ENCODE results near the gene STX1B. TPM values are rescaled to one million over a fixed set of nuclear protein-coding genes. Genes with fewer than 3 reads are reported as not detected.

Gene STX1B
- total RNA-seq, 3 donors from 2014 or later = 1.6 to 2.6 (median 2.6) TPM

DNA sequence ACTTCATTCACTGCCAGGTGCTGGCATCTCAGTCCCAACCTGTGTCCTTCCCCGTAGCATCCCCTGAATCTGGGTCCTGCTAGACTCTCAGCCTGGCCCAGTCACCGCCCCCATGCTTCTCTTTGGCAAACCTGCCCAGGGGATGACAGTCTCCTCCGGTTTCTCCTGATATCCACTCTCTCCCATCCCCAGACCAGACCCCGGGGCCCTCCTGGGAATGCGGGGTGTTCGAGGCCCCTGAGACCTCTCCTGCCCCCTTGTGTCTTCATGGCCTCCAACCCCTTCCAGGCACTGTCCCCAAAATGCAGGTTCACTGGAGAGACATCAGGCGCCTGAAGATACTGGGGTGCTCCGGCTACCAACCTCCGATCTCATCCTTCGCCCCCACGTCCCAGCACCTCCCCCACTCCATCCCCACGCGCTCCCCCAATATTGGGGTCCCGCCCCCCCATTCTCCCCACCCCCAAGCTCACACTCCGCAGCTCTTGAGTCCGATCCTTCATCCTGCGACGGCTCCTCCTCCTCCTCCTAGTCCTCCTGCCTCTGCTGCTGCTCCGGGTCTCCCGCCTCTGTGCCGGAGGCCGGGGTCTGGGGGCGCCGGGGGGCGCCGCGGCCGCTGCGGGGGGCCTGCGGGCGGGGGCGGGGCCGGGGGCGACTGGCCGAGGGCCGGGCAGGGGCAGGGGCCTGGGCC, 399 bp downstream of the STX1B start:
- Histone ChIP-seq H3K4me3 (peak overlapping the region; percentile 7 to 70 (median 50)), H3K27ac (no peak overlapping the region), H3K36me3 (no peaks in the 10 kb centered on the region), H3K4me1 (no peaks in the 10 kb centered on the region), H3K9me3 (no peaks in the 10 kb centered on the region), H3K27me3 (peaks cover 0 to 7% of the 10 kb centered on the region in 2 donors)
- TF ChIP-seq POLR2AphosphoS5 (IDR thresholded peaks at IDR 0.05) (no peak), POLR2A (IDR thresholded peaks at IDR 0.05) (no peak)
- TF ChIP-seq, protein P1, sequence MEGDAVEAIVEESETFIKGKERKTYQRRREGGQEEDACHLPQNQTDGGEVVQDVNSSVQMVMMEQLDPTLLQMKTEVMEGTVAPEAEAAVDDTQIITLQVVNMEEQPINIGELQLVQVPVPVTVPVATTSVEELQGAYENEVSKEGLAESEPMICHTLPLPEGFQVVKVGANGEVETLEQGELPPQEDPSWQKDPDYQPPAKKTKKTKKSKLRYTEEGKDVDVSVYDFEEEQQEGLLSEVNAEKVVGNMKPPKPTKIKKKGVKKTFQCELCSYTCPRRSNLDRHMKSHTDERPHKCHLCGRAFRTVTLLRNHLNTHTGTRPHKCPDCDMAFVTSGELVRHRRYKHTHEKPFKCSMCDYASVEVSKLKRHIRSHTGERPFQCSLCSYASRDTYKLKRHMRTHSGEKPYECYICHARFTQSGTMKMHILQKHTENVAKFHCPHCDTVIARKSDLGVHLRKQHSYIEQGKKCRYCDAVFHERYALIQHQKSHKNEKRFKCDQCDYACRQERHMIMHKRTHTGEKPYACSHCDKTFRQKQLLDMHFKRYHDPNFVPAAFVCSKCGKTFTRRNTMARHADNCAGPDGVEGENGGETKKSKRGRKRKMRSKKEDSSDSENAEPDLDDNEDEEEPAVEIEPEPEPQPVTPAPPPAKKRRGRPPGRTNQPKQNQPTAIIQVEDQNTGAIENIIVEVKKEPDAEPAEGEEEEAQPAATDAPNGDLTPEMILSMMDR (IDR thresholded peaks at IDR 0.05) = no peak
- intact Hi-C loops (cut with DNase I; ENCODE audit: low total_unique reads) = no loop called here
- no peak for DNase-seq (ENCODE audit: low spot score in 2 of 2)

DNA sequence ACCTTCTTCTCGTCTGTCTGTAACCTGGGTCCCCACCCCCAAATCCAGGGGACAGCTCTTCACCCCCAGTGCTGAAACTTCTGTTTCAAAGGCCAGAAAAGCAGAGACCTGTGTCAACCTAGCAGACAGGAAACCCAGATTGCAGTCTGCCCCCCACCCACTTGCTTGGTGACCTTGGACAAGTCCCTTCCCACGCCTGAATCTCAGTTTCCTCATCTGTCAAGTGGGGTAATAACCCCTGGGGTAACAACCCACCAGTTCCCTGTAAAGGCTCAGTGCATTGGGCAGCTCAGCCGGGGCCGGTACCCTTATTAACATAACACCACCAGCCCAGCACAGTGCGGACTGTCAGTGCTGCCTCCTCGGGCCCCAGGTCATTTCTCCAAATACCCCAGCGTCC, 1.3 kb downstream of the STX1B start:
- H3K36me3 ChIP-seq = no peaks in the 10 kb centered on the region
- DNase-seq (ENCODE audit: low spot score in 2 of 2) = no peak
- peaks cover 0 to 7% of the 10 kb centered on the region in 2 donors for H3K27me3 ChIP-seq
- no peak overlapping the region for H3K4me3 ChIP-seq
- intact Hi-C loops (cut with DNase I; ENCODE audit: low total_unique reads) = no loop called here
- H3K27ac ChIP-seq = no peak overlapping the region
- no peaks in the 10 kb centered on the region for H3K9me3 ChIP-seq
- TF ChIP-seq POLR2A (IDR thresholded peaks at IDR 0.05) (no peak), POLR2AphosphoS5 (IDR thresholded peaks at IDR 0.05) (no peak)
- TF ChIP-seq, protein P1 (IDR thresholded peaks at IDR 0.05) = no peak
- no peaks in the 10 kb centered on the region for H3K4me1 ChIP-seq

DNA sequence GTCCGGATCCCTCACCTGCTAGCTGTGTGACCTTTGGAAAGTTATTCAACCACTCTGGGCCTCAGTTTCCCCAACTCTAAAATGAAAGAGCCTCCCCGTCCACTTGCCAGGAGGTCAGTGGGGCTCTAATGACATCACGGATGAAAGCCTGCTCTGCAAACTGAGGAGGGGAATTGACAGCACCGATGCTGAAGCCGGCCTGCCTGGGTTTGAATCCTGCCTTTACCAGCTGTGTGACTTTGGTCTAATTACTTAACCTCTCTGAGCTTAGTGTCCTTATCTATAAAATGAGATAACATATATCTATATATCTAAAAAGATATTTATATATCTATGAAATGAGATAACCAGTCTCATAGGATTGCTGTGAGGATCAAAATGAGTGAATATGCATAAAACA, 1.9 kb downstream of the STX1B start:
- peaks cover 0 to 7% of the 10 kb centered on the region in 2 donors for H3K27me3 ChIP-seq
- no peak overlapping the region for H3K4me3 ChIP-seq
- DNase-seq (ENCODE audit: low spot score in 2 of 2) = no peak
- intact Hi-C loops (cut with DNase I; ENCODE audit: low total_unique reads) = no loop called here
- H3K36me3 ChIP-seq = no peaks in the 10 kb centered on the region
- H3K9me3 ChIP-seq = no peaks in the 10 kb centered on the region
- TF ChIP-seq POLR2A (IDR thresholded peaks at IDR 0.05) (no peak), POLR2AphosphoS5 (IDR thresholded peaks at IDR 0.05) (no peak)
- TF ChIP-seq, protein P1 (IDR thresholded peaks at IDR 0.05) = no peak
- no peak overlapping the region for H3K27ac ChIP-seq
- H3K4me1 ChIP-seq = no peaks in the 10 kb centered on the region

DNA sequence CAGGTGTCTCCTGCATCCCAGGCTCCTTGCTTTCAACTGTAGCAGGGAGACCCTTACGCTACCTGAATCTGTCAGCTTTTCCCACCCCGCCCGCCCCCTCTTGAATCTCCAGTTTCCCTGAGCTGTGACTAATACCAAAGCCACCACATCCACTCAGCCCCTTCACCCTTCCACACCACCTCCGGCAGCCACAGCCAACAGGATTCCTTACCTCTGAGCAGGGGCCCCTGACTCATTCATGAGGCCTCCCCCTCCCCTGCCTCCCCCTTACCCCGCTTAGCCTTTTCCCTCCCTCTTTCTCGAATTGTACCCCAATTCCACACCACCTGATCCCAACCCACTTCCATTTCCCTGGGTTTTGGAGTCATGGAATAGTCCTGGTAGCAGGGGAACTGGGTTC, 2.3 kb downstream of the STX1B start:
- H3K36me3 ChIP-seq = no peaks in the 10 kb centered on the region

GRCh38 chr16:31007684-31008083, 2.8 kb downstream of the STX1B start:
- no peaks in the 10 kb centered on the region for H3K36me3 ChIP-seq
- no peak overlapping the region for H3K27ac ChIP-seq
- H3K4me3 ChIP-seq = no peak overlapping the region
- no peaks in the 10 kb centered on the region for H3K9me3 ChIP-seq
- intact Hi-C loops (cut with DNase I; ENCODE audit: low total_unique reads) = no loop called here
- DNase-seq (ENCODE audit: low spot score in 2 of 2) = no peak
- no peaks in the 10 kb centered on the region for H3K4me1 ChIP-seq
- peaks cover 0 to 7% of the 10 kb centered on the region in 2 donors for H3K27me3 ChIP-seq
- TF ChIP-seq, protein P1 (IDR thresholded peaks at IDR 0.05) = no peak
- TF ChIP-seq POLR2A (IDR thresholded peaks at IDR 0.05) (no peak), POLR2AphosphoS5 (IDR thresholded peaks at IDR 0.05) (no peak)

More for the DNA sequence above, 2.3 kb downstream of the STX1B start:
- intact Hi-C loops (cut with DNase I; ENCODE audit: low total_unique reads) = no loop called here
- no peak for DNase-seq (ENCODE audit: low spot score in 2 of 2)
- no peaks in the 10 kb centered on the region for H3K4me1 ChIP-seq
- TF ChIP-seq POLR2AphosphoS5 (IDR thresholded peaks at IDR 0.05) = no peak
- TF ChIP-seq, protein P1 (IDR thresholded peaks at IDR 0.05) = no peak
- no peak for TF ChIP-seq POLR2A (IDR thresholded peaks at IDR 0.05)
- peaks cover 0 to 7% of the 10 kb centered on the region in 2 donors for H3K27me3 ChIP-seq
- no peaks in the 10 kb centered on the region for H3K9me3 ChIP-seq
- H3K27ac ChIP-seq = no peak overlapping the region
- H3K4me3 ChIP-seq = no peak overlapping the region

Measured in breast epithelium (tissue), 4 donors.